ENCODE results near the gene GRAMD1B. TPM values are rescaled to one million over a fixed set of nuclear protein-coding genes. Genes with fewer than 3 reads are reported as not detected.

Gene GRAMD1B
- total RNA-seq, 4 donors from 2014 or later, result 2.2 to 4.0 (median 3.5) TPM

DNA sequence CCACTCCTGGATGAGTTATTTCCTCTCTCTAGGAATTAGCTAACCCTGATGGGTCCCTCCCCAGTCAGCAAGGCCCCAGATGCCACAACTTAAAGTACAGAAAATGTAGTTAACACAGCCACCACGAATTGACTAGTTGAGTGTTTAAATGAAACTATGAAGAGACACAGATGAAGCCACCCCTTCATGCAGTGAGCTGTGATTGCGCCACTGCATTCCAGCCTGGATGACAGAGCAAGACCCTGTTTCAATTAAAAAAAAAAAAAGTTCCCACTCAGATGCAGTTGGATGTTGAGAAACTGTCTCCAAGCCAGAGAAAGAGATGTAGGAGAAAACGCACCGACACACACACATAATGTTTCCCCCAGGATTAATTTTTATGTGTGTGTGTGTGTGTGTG lies 171.1 kb downstream of the GRAMD1B start:
- TF ChIP-seq EP300 (IDR thresholded peaks at IDR 0.05) (no peak), POLR2AphosphoS5 (IDR thresholded peaks at IDR 0.05) (no peak), POLR2A (IDR thresholded peaks at IDR 0.05; ENCODE audit: low read depth) (no peak)
- TF ChIP-seq, protein P1, sequence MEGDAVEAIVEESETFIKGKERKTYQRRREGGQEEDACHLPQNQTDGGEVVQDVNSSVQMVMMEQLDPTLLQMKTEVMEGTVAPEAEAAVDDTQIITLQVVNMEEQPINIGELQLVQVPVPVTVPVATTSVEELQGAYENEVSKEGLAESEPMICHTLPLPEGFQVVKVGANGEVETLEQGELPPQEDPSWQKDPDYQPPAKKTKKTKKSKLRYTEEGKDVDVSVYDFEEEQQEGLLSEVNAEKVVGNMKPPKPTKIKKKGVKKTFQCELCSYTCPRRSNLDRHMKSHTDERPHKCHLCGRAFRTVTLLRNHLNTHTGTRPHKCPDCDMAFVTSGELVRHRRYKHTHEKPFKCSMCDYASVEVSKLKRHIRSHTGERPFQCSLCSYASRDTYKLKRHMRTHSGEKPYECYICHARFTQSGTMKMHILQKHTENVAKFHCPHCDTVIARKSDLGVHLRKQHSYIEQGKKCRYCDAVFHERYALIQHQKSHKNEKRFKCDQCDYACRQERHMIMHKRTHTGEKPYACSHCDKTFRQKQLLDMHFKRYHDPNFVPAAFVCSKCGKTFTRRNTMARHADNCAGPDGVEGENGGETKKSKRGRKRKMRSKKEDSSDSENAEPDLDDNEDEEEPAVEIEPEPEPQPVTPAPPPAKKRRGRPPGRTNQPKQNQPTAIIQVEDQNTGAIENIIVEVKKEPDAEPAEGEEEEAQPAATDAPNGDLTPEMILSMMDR (IDR thresholded peaks at IDR 0.05), result no peak
- 92% methylated on average over 4 of the region's 4 CpGs for WGBS
- peaks cover 0 to 2% (median 0%) of the 10 kb centered on the region in 4 donors for H3K4me1 ChIP-seq
- H3K27ac ChIP-seq (replicated peaks in 1 of 4), result no peak overlapping the region
- intact Hi-C loops (cut with DNase I), result no loop called here
- no peaks in the 10 kb centered on the region for H3K27me3 ChIP-seq
- H3K36me3 ChIP-seq, result peaks cover 0 to 18% (median 7%) of the 10 kb centered on the region in 4 donors
- no peaks in the 10 kb centered on the region for H3K9me3 ChIP-seq
- no peak for DNase-seq (ENCODE audit: extremely low spot score)
- no peak overlapping the region for H3K4me3 ChIP-seq

DNA sequence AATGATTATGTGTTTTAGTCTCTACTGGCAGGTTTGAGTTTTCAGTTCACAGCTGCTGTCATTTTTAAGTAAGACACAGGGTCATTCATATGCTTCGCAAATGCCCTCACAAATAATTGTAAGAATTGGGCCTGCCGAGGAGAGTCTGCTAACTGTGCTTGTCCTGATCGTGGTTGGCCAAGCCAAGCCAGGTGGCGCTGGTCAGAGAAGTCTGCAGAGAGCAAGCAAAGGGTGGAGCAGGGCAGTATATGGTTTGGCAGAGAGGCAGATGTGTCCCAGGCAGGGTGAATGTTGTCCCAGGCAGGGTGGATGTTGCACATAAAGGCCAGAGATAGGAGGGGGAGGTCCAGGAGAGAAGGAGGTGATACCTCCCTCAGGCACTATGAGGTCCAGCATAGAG lies 171.7 kb downstream of the GRAMD1B start:
- no peak overlapping the region for H3K4me3 ChIP-seq
- TF ChIP-seq EP300 (IDR thresholded peaks at IDR 0.05), result no peak
- TF ChIP-seq POLR2A (IDR thresholded peaks at IDR 0.05; ENCODE audit: low read depth), result no peak
- no peak for TF ChIP-seq POLR2AphosphoS5 (IDR thresholded peaks at IDR 0.05)
- TF ChIP-seq, protein P1 (IDR thresholded peaks at IDR 0.05), result no peak
- no peaks in the 10 kb centered on the region for H3K27me3 ChIP-seq
- intact Hi-C loops (cut with DNase I), result no loop called here
- DNase-seq (ENCODE audit: extremely low spot score), result no peak
- no peak overlapping the region for H3K27ac ChIP-seq (replicated peaks in 1 of 4)
- peaks cover 0 to 2% (median 0%) of the 10 kb centered on the region in 4 donors for H3K4me1 ChIP-seq
- no peaks in the 10 kb centered on the region for H3K9me3 ChIP-seq
- H3K36me3 ChIP-seq, result peaks cover 0 to 24% (median 8%) of the 10 kb centered on the region in 4 donors
- 80% methylated on average over 4 of the region's 4 CpGs for WGBS

DNA sequence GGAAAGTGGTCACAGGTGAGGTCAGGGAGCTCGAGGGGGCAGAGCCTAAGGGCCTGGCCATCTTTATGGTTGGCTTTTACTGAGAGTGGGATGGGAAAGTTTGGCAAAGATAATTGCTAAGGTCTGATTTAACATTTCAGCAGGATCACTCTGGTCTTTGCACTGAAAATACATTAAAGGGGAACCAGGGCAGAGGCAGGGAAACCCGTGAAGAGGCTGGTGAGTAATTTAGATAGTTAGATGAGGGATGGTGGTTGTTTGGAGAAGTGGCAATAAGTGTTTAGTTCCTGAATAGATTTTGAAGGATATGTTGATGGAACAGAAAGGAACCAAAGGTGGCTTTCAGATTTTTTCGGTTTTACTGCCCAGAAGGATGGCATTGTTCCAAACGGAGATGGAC lies 173.6 kb downstream of the GRAMD1B start:
- intact Hi-C loops (cut with DNase I), result no loop called here
- H3K4me3 ChIP-seq, result no peak overlapping the region
- WGBS, result 86% methylated on average over 4 of the region's 4 CpGs
- no peak overlapping the region for H3K27ac ChIP-seq (replicated peaks in 1 of 4)
- H3K27me3 ChIP-seq, result no peaks in the 10 kb centered on the region
- DNase-seq (ENCODE audit: extremely low spot score), result no peak
- H3K4me1 ChIP-seq, result peaks cover 0 to 2% (median 0%) of the 10 kb centered on the region in 4 donors
- peaks cover 0 to 33% (median 9%) of the 10 kb centered on the region in 4 donors for H3K36me3 ChIP-seq
- TF ChIP-seq EP300 (IDR thresholded peaks at IDR 0.05) (no peak), POLR2A (IDR thresholded peaks at IDR 0.05; ENCODE audit: low read depth) (no peak), POLR2AphosphoS5 (IDR thresholded peaks at IDR 0.05) (no peak)
- TF ChIP-seq, protein P1 (IDR thresholded peaks at IDR 0.05), result no peak
- H3K9me3 ChIP-seq, result no peaks in the 10 kb centered on the region

DNA sequence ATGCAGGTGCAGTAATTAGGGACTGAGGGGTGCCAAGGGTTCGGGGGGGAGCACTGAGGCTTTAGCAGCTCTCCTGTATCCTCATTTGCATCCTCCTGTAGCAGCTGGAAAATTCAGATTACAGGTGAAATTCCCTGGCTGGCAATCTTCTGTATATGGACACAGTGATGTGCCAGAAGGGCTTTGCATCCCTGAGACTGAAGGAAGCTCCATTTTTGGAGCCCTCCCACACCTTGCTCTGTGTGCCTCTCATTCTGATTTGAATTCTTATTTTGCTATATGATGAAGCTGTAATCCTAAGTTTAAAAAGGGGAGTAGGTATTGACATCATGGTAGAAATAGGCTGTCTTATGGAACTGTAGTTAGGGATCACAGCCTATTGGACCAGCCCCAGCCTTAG lies 177.7 kb downstream of the GRAMD1B start:
- WGBS, result 80% methylated on average over 1 of the region's 1 CpG
- H3K4me3 ChIP-seq, result no peak overlapping the region
- no peaks in the 10 kb centered on the region for H3K27me3 ChIP-seq
- peaks cover 0 to 55% (median 15%) of the 10 kb centered on the region in 4 donors for H3K36me3 ChIP-seq
- H3K4me1 ChIP-seq, result peaks cover 0 to 2% (median 0%) of the 10 kb centered on the region in 4 donors
- H3K27ac ChIP-seq (replicated peaks in 1 of 4), result no peak overlapping the region
- H3K9me3 ChIP-seq, result no peaks in the 10 kb centered on the region
- intact Hi-C loops (cut with DNase I), result no loop called here
- DNase-seq (ENCODE audit: extremely low spot score), result no peak
- no peak for TF ChIP-seq EP300 (IDR thresholded peaks at IDR 0.05)

DNA sequence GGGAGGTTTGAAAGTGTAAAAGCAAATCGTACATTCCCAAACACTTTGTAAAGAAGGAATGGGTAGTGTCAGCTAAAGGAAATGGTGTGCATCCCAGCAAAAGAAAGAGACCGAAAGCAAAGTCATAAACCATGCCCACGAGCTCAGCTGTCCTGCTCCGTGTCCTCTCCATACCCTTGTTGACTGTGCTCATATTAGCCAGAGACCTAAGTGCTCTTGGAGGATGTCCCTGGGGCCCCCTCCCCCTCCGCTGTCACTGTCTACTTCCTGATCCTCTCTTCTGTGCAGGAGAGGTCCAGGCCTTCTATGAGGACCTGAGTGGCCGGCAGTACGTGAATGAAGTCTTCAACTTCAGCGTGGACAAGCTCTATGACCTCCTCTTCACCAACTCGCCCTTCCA lies 178.3 kb downstream of the GRAMD1B start:
- DNase-seq (ENCODE audit: extremely low spot score), result no peak
- H3K4me1 ChIP-seq, result peaks cover 0 to under 1% (median 0%) of the 10 kb centered on the region in 4 donors
- 94% methylated on average over 9 of the region's 9 CpGs for WGBS
- peaks cover 0 to 61% (median 14%) of the 10 kb centered on the region in 4 donors for H3K36me3 ChIP-seq
- H3K9me3 ChIP-seq, result no peaks in the 10 kb centered on the region
- H3K27me3 ChIP-seq, result no peaks in the 10 kb centered on the region
- TF ChIP-seq EP300 (IDR thresholded peaks at IDR 0.05), result no peak
- no peak for TF ChIP-seq POLR2A (IDR thresholded peaks at IDR 0.05; ENCODE audit: low read depth)
- TF ChIP-seq, protein P1 (IDR thresholded peaks at IDR 0.05), result no peak
- no peak for TF ChIP-seq POLR2AphosphoS5 (IDR thresholded peaks at IDR 0.05)
- intact Hi-C loops (cut with DNase I), result no loop called here
- H3K4me3 ChIP-seq, result no peak overlapping the region
- no peak overlapping the region for H3K27ac ChIP-seq (replicated peaks in 1 of 4)
